Transverse colon (tissue), 4 donors: Measurements from ENCODE around the gene SYNE1. TPM values are rescaled to one million over a fixed set of nuclear protein-coding genes. Genes with fewer than 3 reads are reported as not detected.

ENCODE experiments used
- DNase-seq: peaks from one replicate; pipeline ENCODE4 v3.0.0-alpha.2; 2019
- H3K27ac ChIP-seq, 4 donors: fragments of 200-600 bp; sonication (generic); 2 replicates each; pipeline ENCODE4 v1.5.1; 2016 to 2018; ENCODE audit warnings: inconsistent platforms in 4 of 4
- H3K27me3 ChIP-seq: fragments of 200-600 bp; sonication (generic); 2 replicates; pipeline ENCODE4 v1.5.1; 2017; ENCODE audit warnings: inconsistent platforms
- H3K36me3 ChIP-seq, 4 donors: fragments of 200-600 bp; sonication (generic); 2 replicates each; pipeline ENCODE4 v1.5.1; 2017 to 2019; ENCODE audit warnings: inconsistent platforms in 4 of 4
- H3K4me1 ChIP-seq, 4 donors: fragments of 200-600 bp; sonication (generic); 2 replicates each; pipeline ENCODE4 v1.5.1; 2017 to 2020; ENCODE audit warnings: inconsistent platforms in 4 of 4
- H3K4me3 ChIP-seq, 4 donors: fragments of 200-600 bp; sonication (generic); 1 replicate in 1 of 4; 2 replicates in 3 of 4; pipeline versions ENCODE4 v1.5.1 to v1.6.1; 2017 to 2019; ENCODE audit warnings: inconsistent platforms in 4 of 4
- H3K9me3 ChIP-seq, 2 donors: fragments of 200-600 bp; sonication (generic); 2 replicates each; pipeline ENCODE4 v1.5.1; 2017 to 2019; ENCODE audit warnings: inconsistent platforms in 2 of 2
- EP300 ChIP-seq: sonication (generic); formaldehyde crosslinking; IDR thresholded peaks from one replicate; pipeline ENCODE4 v1.6.1; 2017; ENCODE audit warnings: antibody characterized with exemption, low read depth
- POLR2A ChIP-seq: fragments of 450-650 bp; IDR thresholded peaks from one replicate; pipeline ENCODE4 v1.6.1; 2016; ENCODE audit warnings: antibody characterized with exemption, mild to moderate bottlenecking, moderate library complexity
- POLR2AphosphoS5 ChIP-seq, 3 donors: sonication (generic); formaldehyde crosslinking; IDR thresholded peaks; one replicate each; pipeline ENCODE4 v1.6.1; 2016; ENCODE audit warnings: antibody characterized with exemption in 3 of 3
- WGBS, 2 donors: methylation state at CpG; one replicate each; pipeline ENCODE4 v1.1.5; 2018; ENCODE audit warnings: low coverage in 1 of 2; 5-methylcytosine and 5-hydroxymethylcytosine counted together
- in situ Hi-C, 4 donors: fragments of 200-750 bp; cut with MboI; loops; one replicate each; pipeline versions ENCODE4 v1.15.0 to v1.15.1; 2017; ENCODE audit warnings: low sequenced_read_pairs in 3 of 4, low pct_ligation_motif_present in 1 of 4, low pct_unique_long_range_greater_than_20kb in 1 of 4
- intact Hi-C: fragments of 100-400 bp; cut with DNase I; formaldehyde crosslinking; loops from one replicate; pipeline ENCODE4 v1.15.1; 2023; ENCODE audit warnings: low total_unique reads
- total RNA-seq, 4 donors: library from RNA; depleted of rRNA; stranded (reverse); fragments of >200 nt; gene quantifications; one replicate each; pipeline ENCODE4 v1.1.0, GENCODE V29; 2016
- TF ChIP-seq, protein P1 (sequence below), 5 experiments: fragments of 200-600 bp in 3 of 5; fragments of 450-650 bp in 2 of 5; sonication (generic) in 3 of 5; IDR thresholded peaks; 1 replicate in 2 of 5; 2 replicates in 3 of 5; pipeline ENCODE4 v1.5.1; 2016 to 2017; ENCODE audit warnings: antibody characterized with exemption in 5 of 5, inconsistent platforms in 3 of 5, mild to moderate bottlenecking in 2 of 5, moderate library complexity in 1 of 5

Gene SYNE1
- total RNA-seq, 4 donors from 2014 or later, result 31.4 to 87.2 (median 59.7) TPM

DNA sequence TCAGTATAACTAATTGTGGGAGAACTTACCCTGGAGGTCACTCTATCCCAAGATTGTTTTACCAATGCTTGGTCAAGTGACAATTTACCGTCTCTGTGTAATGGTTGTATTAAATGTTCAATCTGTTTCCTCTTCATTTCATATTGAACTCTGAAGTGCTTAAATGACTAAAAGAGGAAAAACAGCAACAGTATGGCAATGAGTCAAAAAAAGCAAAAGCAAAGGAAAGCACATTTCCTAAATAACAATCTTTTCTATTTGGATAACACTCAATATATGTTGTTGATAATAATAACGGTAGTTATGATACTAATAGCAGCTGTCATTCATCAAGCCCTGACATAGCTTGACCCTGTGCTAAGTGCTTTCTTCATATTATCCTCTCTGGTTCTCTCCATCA lies 152.4 kb downstream of the SYNE1 start:
- in situ Hi-C loops, result no loop called here
- intact Hi-C loops, result no loop called here

DNA sequence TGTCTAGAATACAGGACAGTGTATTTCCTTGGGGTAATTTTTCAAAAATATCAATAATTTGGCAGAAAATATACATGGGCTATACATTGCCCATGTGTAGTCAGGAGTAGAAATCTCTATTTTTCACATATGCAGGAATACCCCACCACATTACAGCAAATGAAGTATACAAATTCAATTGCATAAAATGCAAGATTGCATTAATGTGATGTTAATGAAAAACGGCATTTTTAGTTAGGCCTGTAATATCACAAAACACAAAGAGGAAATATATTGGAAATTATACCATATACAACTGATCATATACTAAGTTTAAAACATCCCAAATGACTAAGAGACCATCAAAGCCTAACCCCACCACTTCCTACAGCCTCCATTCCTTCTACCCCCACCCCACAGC lies 154.9 kb downstream of the SYNE1 start:
- in situ Hi-C loops, result no loop called here
- no peak for TF ChIP-seq POLR2AphosphoS5 (IDR thresholded peaks at IDR 0.05)
- no peak for TF ChIP-seq EP300
- no peak for TF ChIP-seq POLR2A
- TF ChIP-seq, protein P1, sequence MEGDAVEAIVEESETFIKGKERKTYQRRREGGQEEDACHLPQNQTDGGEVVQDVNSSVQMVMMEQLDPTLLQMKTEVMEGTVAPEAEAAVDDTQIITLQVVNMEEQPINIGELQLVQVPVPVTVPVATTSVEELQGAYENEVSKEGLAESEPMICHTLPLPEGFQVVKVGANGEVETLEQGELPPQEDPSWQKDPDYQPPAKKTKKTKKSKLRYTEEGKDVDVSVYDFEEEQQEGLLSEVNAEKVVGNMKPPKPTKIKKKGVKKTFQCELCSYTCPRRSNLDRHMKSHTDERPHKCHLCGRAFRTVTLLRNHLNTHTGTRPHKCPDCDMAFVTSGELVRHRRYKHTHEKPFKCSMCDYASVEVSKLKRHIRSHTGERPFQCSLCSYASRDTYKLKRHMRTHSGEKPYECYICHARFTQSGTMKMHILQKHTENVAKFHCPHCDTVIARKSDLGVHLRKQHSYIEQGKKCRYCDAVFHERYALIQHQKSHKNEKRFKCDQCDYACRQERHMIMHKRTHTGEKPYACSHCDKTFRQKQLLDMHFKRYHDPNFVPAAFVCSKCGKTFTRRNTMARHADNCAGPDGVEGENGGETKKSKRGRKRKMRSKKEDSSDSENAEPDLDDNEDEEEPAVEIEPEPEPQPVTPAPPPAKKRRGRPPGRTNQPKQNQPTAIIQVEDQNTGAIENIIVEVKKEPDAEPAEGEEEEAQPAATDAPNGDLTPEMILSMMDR (IDR thresholded peaks at IDR 0.05), result no peak
- intact Hi-C loops, result no loop called here
- Histone ChIP-seq H3K9me3 (no peaks in the 10 kb centered on the region), H3K4me1 (no peaks in the 10 kb centered on the region), H3K36me3 (no peaks in the 10 kb centered on the region), H3K4me3 (no peak overlapping the region), H3K27me3 (no peaks in the 10 kb centered on the region), H3K27ac (no peak overlapping the region)
- no peak for DNase-seq
- 80 to 89% methylated on average over 1 of the region's 1 CpG for WGBS, 2 donors

More for the DNA sequence above, 152.4 kb downstream of the SYNE1 start:
- H3K9me3 ChIP-seq, result no peaks in the 10 kb centered on the region
- H3K36me3 ChIP-seq, result no peaks in the 10 kb centered on the region
- 53 to 66% methylated on average over 2 of the region's 2 CpGs for WGBS, 2 donors
- no peaks in the 10 kb centered on the region for H3K27me3 ChIP-seq
- no peak for DNase-seq
- no peak overlapping the region for H3K27ac ChIP-seq
- TF ChIP-seq POLR2A (no peak), POLR2AphosphoS5 (IDR thresholded peaks at IDR 0.05) (no peak), EP300 (no peak)
- TF ChIP-seq, protein P1 (IDR thresholded peaks at IDR 0.05), result no peak
- no peak overlapping the region for H3K4me3 ChIP-seq
- H3K4me1 ChIP-seq, result no peaks in the 10 kb centered on the region

DNA sequence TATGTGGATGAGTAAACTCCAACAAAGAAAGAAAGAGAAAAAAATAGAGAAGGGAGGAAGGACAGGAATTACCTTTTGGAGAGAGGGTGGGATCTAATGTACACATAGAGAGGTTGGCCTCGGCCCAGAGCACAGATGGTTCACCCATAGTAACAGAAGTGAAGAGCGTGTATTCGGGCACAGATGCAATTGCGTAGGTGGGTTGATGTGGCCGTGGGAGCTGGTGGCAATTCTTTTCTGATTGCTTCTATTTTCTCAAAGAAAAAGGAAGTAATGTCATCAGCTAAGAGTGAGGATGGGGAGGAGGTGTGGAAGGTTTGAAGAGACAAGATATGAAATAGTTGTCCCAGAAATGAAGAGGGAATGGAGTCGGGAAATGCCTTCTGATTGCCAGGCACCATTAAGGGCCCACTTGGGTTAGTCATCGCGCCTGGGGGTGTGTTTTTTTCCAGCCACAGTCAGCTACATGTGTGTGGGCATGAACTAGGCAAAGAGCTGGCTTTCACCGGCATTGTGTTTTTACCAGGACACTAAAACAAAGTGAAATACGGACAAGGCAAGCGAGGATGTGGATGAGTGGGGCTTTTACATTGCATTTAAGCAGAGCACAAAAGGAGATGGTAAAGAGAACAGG lies 158.7 kb downstream of the SYNE1 start:
- no peaks in the 10 kb centered on the region for H3K9me3 ChIP-seq
- in situ Hi-C loops, result no loop called here
- 86 to 90% methylated on average over 11 of the region's 11 CpGs for WGBS, 2 donors
- no peaks in the 10 kb centered on the region for H3K4me1 ChIP-seq
- intact Hi-C loops, result no loop called here
- no peak overlapping the region for H3K4me3 ChIP-seq
- TF ChIP-seq POLR2AphosphoS5 (IDR thresholded peaks at IDR 0.05), result no peak
- TF ChIP-seq EP300, result no peak
- TF ChIP-seq, protein P1 (IDR thresholded peaks at IDR 0.05), result no peak
- TF ChIP-seq POLR2A, result no peak
- DNase-seq, result no peak
- no peaks in the 10 kb centered on the region for H3K36me3 ChIP-seq
- H3K27me3 ChIP-seq, result no peaks in the 10 kb centered on the region
- no peak overlapping the region for H3K27ac ChIP-seq

DNA sequence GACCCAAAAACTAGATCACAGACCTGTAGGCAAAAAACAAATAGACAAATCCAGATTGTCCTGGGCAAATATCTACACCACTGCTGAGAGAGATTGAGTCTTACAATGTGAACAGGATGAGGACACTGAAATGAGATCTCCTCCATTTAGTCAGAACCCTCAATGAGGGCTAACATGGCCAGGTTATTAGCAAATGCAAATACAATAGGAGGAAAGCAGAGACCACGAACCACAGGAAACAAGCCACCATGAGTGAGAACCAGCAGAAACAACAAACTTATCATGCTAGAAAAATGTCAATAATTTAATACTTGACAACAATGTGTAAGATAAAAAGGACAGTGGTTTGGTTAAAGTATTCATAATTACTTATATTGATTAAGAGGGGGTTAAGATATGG lies 162.8 kb downstream of the SYNE1 start:
- Histone ChIP-seq H3K36me3 (no peaks in the 10 kb centered on the region), H3K4me3 (no peak overlapping the region), H3K27me3 (no peaks in the 10 kb centered on the region), H3K4me1 (no peaks in the 10 kb centered on the region), H3K27ac (no peak overlapping the region), H3K9me3 (no peaks in the 10 kb centered on the region)
- in situ Hi-C loops (no loop called here), intact Hi-C loops (no loop called here)
- TF ChIP-seq, protein P1 (IDR thresholded peaks at IDR 0.05), result no peak
- TF ChIP-seq POLR2AphosphoS5 (IDR thresholded peaks at IDR 0.05), result no peak
- TF ChIP-seq POLR2A, result no peak
- no peak for TF ChIP-seq EP300
- 56 to 68% methylated on average over 1 of the region's 1 CpG for WGBS, 2 donors
- DNase-seq, result no peak
